ENCODE data around the gene LRRC74A.

DNA sequence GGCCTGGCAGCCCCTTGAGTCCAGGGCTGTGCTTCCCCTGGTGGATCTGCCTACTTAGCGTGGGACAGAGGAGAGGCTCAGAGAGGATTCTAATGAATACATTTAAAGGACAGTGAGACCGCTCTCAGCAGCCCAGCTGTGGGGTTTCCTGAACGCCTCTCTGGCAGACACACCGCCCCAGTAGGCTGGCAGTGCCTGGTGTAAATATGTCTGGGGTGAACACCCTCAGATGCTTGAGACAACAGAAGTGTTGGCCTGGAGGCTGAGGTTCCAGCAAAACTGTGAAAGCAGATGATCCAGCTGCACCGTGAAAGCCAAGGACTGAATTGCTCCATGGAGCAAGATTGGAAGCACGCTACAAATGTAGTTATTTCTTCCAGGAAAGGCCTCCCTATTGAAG lies 55.1 kb downstream of the LRRC74A start:
- TF ChIP-seq, protein P1, sequence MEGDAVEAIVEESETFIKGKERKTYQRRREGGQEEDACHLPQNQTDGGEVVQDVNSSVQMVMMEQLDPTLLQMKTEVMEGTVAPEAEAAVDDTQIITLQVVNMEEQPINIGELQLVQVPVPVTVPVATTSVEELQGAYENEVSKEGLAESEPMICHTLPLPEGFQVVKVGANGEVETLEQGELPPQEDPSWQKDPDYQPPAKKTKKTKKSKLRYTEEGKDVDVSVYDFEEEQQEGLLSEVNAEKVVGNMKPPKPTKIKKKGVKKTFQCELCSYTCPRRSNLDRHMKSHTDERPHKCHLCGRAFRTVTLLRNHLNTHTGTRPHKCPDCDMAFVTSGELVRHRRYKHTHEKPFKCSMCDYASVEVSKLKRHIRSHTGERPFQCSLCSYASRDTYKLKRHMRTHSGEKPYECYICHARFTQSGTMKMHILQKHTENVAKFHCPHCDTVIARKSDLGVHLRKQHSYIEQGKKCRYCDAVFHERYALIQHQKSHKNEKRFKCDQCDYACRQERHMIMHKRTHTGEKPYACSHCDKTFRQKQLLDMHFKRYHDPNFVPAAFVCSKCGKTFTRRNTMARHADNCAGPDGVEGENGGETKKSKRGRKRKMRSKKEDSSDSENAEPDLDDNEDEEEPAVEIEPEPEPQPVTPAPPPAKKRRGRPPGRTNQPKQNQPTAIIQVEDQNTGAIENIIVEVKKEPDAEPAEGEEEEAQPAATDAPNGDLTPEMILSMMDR (IDR thresholded peaks at IDR 0.05; ENCODE audit: low read length): no peak
- TF ChIP-seq EZH2 (optimal IDR thresholded peaks at IDR 0.05; ENCODE audit: low read depth, low read length): no peak

Data from MM.1S (cell line).